Mammary epithelial cell (primary cell): ENCODE measurements around the gene NOC2L.

Experiments used
- CTCF ChIP-seq, 2 donors: IDR thresholded peaks in 1 of 2; conservative IDR thresholded peaks in 1 of 2; 2 replicates each; pipeline ENCODE4 v1.5.1; 2011 to 2012; ENCODE audit warnings: inconsistent platforms in 2 of 2, low read length in 2 of 2, mild to moderate bottlenecking in 2 of 2, control low read depth in 1 of 2, low read depth in 1 of 2; ENCODE audit not compliant: insufficient read depth in 1 of 2; ENCODE audit errors: extremely low read depth in 1 of 2
- EZH2 ChIP-seq: IDR thresholded peaks from 2 replicates; pipeline ENCODE4 v1.6.1; 2012; ENCODE audit warnings: low read length, inconsistent platforms, borderline replicate concordance

GRCh38 chr1:943545-944340 is 15.3 kb downstream of the NOC2L start:
- TF ChIP-seq EZH2 (no peak), CTCF (conservative IDR thresholded peaks at IDR 0.05 in 1 of 2, IDR thresholded peaks at IDR 0.05 in 1 of 2; ENCODE audit: extremely low read depth in 1 of 2, insufficient read depth in 1 of 2, low read depth in 1 of 2, low read length in 2 of 2) (no peak)
